ENCODE measurements around the gene NDUFS5.
"Not testable (repeated sequence)": the region's sequence is repeated elsewhere in the genome, so short reads cannot be mapped to it uniquely, and the experiment has no call there.

Gene NDUFS5

GRCh38 chr1:39065542-39065941 is 39.4 kb downstream of the NDUFS5 start:
- DNase-seq: no peak

- DNase-seq: not testable (repeated sequence)
Measured at GRCh38 chr1:39068227-39068626, 42.1 kb downstream of the NDUFS5 start.

- not testable (repeated sequence) for DNase-seq
Measured at GRCh38 chr1:39071557-39071956, 45.4 kb downstream of the NDUFS5 start.

- DNase-seq: no peak
Measured at GRCh38 chr1:39076127-39076798, 50.1 kb downstream of the NDUFS5 start.

- no peak for DNase-seq
Measured at GRCh38 chr1:39076799-39077148, 50.6 kb downstream of the NDUFS5 start.

- no peak for DNase-seq
Measured at GRCh38 chr1:39080269-39080826, 54.2 kb downstream of the NDUFS5 start.

GRCh38 chr1:39080831-39081270 is 54.7 kb downstream of the NDUFS5 start:
- no peak for DNase-seq

GRCh38 chr1:39081271-39082009 is 55.3 kb downstream of the NDUFS5 start:
- peak; percentile 35 for DNase-seq

- peak; percentile 19 for DNase-seq
Measured at GRCh38 chr1:39082010-39082799, 56.1 kb downstream of the NDUFS5 start.

GRCh38 chr1:39082811-39083576 is 56.8 kb downstream of the NDUFS5 start:
- DNase-seq: no peak

- no peak for DNase-seq
Measured at GRCh38 chr1:39084191-39084590, 58.0 kb downstream of the NDUFS5 start.

Measured in NCI-H345 (cell line).